ENCODE results near the gene SPAG17.

GRCh38 chr1:118225471-118225870, 40.4 kb upstream of the SPAG17 start:
- TF ChIP-seq TSHZ2 (CRISPR knock-in tag; IDR thresholded peaks at IDR 0.05) (no peak), ARNTL (CRISPR knock-in tag; IDR thresholded peaks at IDR 0.05; ENCODE audit: borderline replicate concordance, low read depth) (no peak), TCF4 (CRISPR knock-in tag; IDR thresholded peaks at IDR 0.05; ENCODE audit: borderline replicate concordance) (no peak), POU6F1 (CRISPR knock-in tag; IDR thresholded peaks at IDR 0.05; ENCODE audit: borderline replicate concordance, low read depth) (no peak), ZNF8 (CRISPR knock-in tag; IDR thresholded peaks at IDR 0.05) (no peak), ZFP3 (CRISPR knock-in tag; IDR thresholded peaks at IDR 0.05) (no peak)

Data from SK-N-SH treated with all-trans-retinoic acid at 6 μM for 48 hours (cell line).